ENCODE measurements around the gene CFAP299. TPM values are rescaled to one million over a fixed set of nuclear protein-coding genes. Genes with fewer than 3 reads are reported as not detected.

Gene CFAP299
- total RNA-seq (not detected in 2 replicates), polyA plus RNA-seq (not detected in 2 replicates), polyA minus RNA-seq (not detected in 2 replicates), Bru-seq, nascent RNA (percentile 3 among the genes with signal in this experiment), BruChase-seq, experiment 1, labeled RNA remaining after a 6-hour chase (percentile 8 among the genes with signal in this experiment), BruChase-seq, experiment 2, labeled RNA remaining after a 2-hour chase (percentile 12 among the genes with signal in this experiment)
- polyA plus RNA-seq (2011; cell fraction: cytosol; rRNA removed) = not detected in 2 replicates
- not detected in 2 replicates for polyA plus RNA-seq (2011; cell fraction: nucleus; rRNA removed)
- polyA plus RNA-seq (2012) = not detected in 2 replicates
- polyA minus RNA-seq (2011; cell fraction: cytosol; rRNA and poly(A)+ RNA removed) = not detected
- polyA minus RNA-seq (2011; cell fraction: nucleus; rRNA and poly(A)+ RNA removed) = not detected in 2 replicates
- long read RNA-seq = 0 reads

GRCh38 chr4:80335554-80336358 lies at the start of gene CFAP299:
CFAP299 (plus strand) TSS chr4:80335730.
- peak; percentile 77 for FAIRE-seq

More at GRCh38 chr4:80335554-80336358, at the start of gene CFAP299:
- intact Hi-C loops (cut with micrococcal nuclease) = loop anchor here (1.0 to 10.0 kb wide), 5 partner anchors 69 to 1383 kb away; partner anchors contain the start of genes ANTXR2 and FGF5
- Histone ChIP-seq H3K27ac (ENCODE audit: insufficient read depth, low read depth, low read length) (no peak within 1 kb of the TSS), H3K9me1 (replicated peaks; ENCODE audit: control insufficient read depth, extremely low read depth, insufficient read depth, low read length) (no peaks in the 10 kb centered on the region), H3K36me3 (ENCODE audit: control insufficient read depth in 2 of 2, extremely low read depth in 1 of 2, insufficient read depth in 2 of 2, low read length in 2 of 2) (no peaks in the 10 kb centered on the region), H3K9ac (replicated peaks; ENCODE audit: extremely low read depth, insufficient read depth, low read length) (no peak within 1 kb of the TSS), H2AFZ (ENCODE audit: low read depth, low read length) (peak within 1 kb of the TSS; percentile 85), H3K27me3 (ENCODE audit: control insufficient read depth in 2 of 2, insufficient read depth in 2 of 2, low read length in 2 of 2) (peaks cover 18 to 63% of the 10 kb centered on the region in 2 experiments), H3K4me2 (ENCODE audit: insufficient read depth, low read length) (peak within 1 kb of the TSS; percentile 70), H4K20me1 (replicated peaks; ENCODE audit: control insufficient read depth, extremely low read depth, insufficient read depth, low read length) (no peaks in the 10 kb centered on the region), H3K4me3 (replicated peaks in 1 of 3; ENCODE audit: insufficient read depth in 1 of 3, low read depth in 1 of 3, low read length in 3 of 3) (peak within 1 kb of the TSS; percentile 37 to 67 (median 46)), H3K9me3 (replicated peaks; ENCODE audit: control insufficient read depth, insufficient read depth, low read length) (no peaks in the 10 kb centered on the region), H3K79me2 (ENCODE audit: control insufficient read depth, insufficient read depth, low read length) (no peaks in the 10 kb centered on the region), H3K4me1 (ENCODE audit: control insufficient read depth, extremely low read depth, insufficient read depth, low read length) (peaks cover 6% of the 10 kb centered on the region)
- no TSS peak for BruUV-seq (replicated peaks)
- DNase-seq (ENCODE audit: low read depth, low spot score) = peak; percentile 68
- ChIA-PET POLR2A (no interaction called here), CTCF (interaction anchor here (0.6 to 5.2 kb wide), 30 partner anchors 7 to 1381 kb away, joined by 3 to 99 read pairs (median 4); partner anchors contain the start of gene FGF5)
- TF ChIP-seq CTCF (IDR thresholded peaks at IDR 0.05; ENCODE audit: extremely low read depth in 1 of 2, insufficient read depth in 1 of 2, low read depth in 1 of 2, low read length in 2 of 2) (peak; percentile 54 to 67), POLR2AphosphoS5 (IDR thresholded peaks at IDR 0.05; ENCODE audit: insufficient read depth, low read depth, low read length) (no peak), GATA2 (IDR thresholded peaks at IDR 0.05; ENCODE audit: insufficient read depth, insufficient read length, low read depth, low read length) (no peak), POLR2A (IDR thresholded peaks at IDR 0.05; ENCODE audit: low read depth, low read length) (no peak), EZH2 (IDR thresholded peaks at IDR 0.05; ENCODE audit: borderline replicate concordance, low read depth, low read length, severe bottlenecking) (peak; percentile 68), MAX (IDR thresholded peaks at IDR 0.05; ENCODE audit: insufficient read depth, insufficient read length) (no peak), JUN (IDR thresholded peaks at IDR 0.05; ENCODE audit: borderline replicate concordance, insufficient read depth, insufficient read length, low read depth) (no peak), MYC (IDR thresholded peaks at IDR 0.05; ENCODE audit: low read depth, low read length) (no peak)
- dilution Hi-C loops (cut with MboI; ENCODE audit: extremely low pct_ligation_motif_present, low sequenced_read_pairs) = no loop called here

Measured in endothelial cell of umbilical vein (primary cell).